Panc1 (cell line): ENCODE data around the gene SLC7A4. TPM values are rescaled to one million over a fixed set of nuclear protein-coding genes. Genes with fewer than 3 reads are reported as not detected.
A peak's percentile ranks its signal among the peaks of the same experiment; 100 is the strongest.

Source experiments
- ATAC-seq: fragments of 200-7000 bp; cut with Tn5 transposase; 2 replicates; pipeline ENCODE4 v1.9.1; 2020; ENCODE audit warnings: mild to moderate bottlenecking, moderate library complexity
- BruUV-seq: library from RNA; stranded (reverse); fragments of 400-500 nt; replicated peaks from 2 replicates; lab custom pipeline; 2021; lab: Mats Ljungman, UMichigan
- CTCF ChIA-PET: fragments of 300-600 bp; sonication (Branson Sonifier 250); formaldehyde crosslinking; loops from one replicate; lab custom pipeline; 2022; ENCODE audit warnings: antibody characterized with exemption; lab: Charles Lee
- POLR2A ChIA-PET: fragments of 300-600 bp; sonication (Branson Sonifier 250); formaldehyde crosslinking; loops from one replicate; lab custom pipeline; 2022; ENCODE audit warnings: antibody characterized with exemption; lab: Charles Lee
- DNase-seq: peaks from one replicate; pipeline ENCODE4 v3.0.0-alpha.2; 2010; ENCODE audit warnings: low read depth, low spot score
- H3K27ac ChIP-seq: 2 replicates; pipeline ENCODE4 v1.5.1; 2011; ENCODE audit warnings: mild to moderate bottlenecking, low read length, inconsistent platforms
- H3K27me3 ChIP-seq: fragments of 200-500 bp; sonication (Bioruptor generic); 2 replicates; pipeline ENCODE4 v1.6.0; 2014; ENCODE audit warnings: low read length, inconsistent platforms; ENCODE audit not compliant: control insufficient read depth, insufficient read depth
- H3K36me3 ChIP-seq: fragments of 200-500 bp; sonication (Bioruptor generic); 2 replicates; pipeline ENCODE4 v1.5.1; 2014; ENCODE audit warnings: inconsistent platforms, mild to moderate bottlenecking, low read length, moderate library complexity; ENCODE audit not compliant: control insufficient read depth, insufficient read depth
- H3K4me1 ChIP-seq: 2 replicates; pipeline ENCODE4 v1.5.1; 2011; ENCODE audit warnings: inconsistent platforms, mild to moderate bottlenecking, low read length, moderate library complexity; ENCODE audit not compliant: control insufficient read depth, insufficient read depth
- H3K4me3 ChIP-seq, 2 experiments: 2 replicates each; pipeline ENCODE4 v1.5.1; 2011 to 2012; ENCODE audit warnings: low read depth in 2 of 2, low read length in 2 of 2, mild to moderate bottlenecking in 2 of 2, inconsistent platforms in 1 of 2, moderate library complexity in 1 of 2
- H3K9me3 ChIP-seq: fragments of 200-500 bp; sonication (Bioruptor generic); 2 replicates; pipeline ENCODE4 v1.5.1; 2014; ENCODE audit warnings: low read depth, mild to moderate bottlenecking, inconsistent platforms, low read length, moderate library complexity; ENCODE audit not compliant: control insufficient read depth, insufficient read depth
- POLR2AphosphoS5 ChIP-seq: IDR thresholded peaks from 2 replicates; pipeline ENCODE4 v1.6.1; 2012; ENCODE audit warnings: mild to moderate bottlenecking, low read depth, low read length, moderate library complexity
- SIN3A ChIP-seq: IDR thresholded peaks from 2 replicates; pipeline ENCODE4 v1.6.1; 2012; ENCODE audit warnings: low read depth, mild to moderate bottlenecking, low read length, moderate library complexity, borderline replicate concordance; ENCODE audit not compliant: insufficient read depth
- TCF7L2 ChIP-seq: IDR thresholded peaks from 2 replicates; pipeline ENCODE4 v1.6.1; 2011; ENCODE audit warnings: mild to moderate bottlenecking, low read depth, low read length, inconsistent platforms
- in situ Hi-C: cut with HindIII; loops from 2 replicates; pipeline ENCODE4 v1.10.0; 2016; ENCODE audit warnings: low sequenced_read_pairs, low pct_unique_long_range_greater_than_20kb
- intact Hi-C: fragments of 100-400 bp; cut with micrococcal nuclease; formaldehyde crosslinking; loops from one replicate; pipeline ENCODE4 v1.10.0; 2022; ENCODE audit not compliant: unreplicated experiment
- total RNA-seq: library from RNA; stranded (reverse); gene quantifications from one replicate; pipeline ENCODE4 v1.2.1, GENCODE V29; 2021; ENCODE audit not compliant: unreplicated experiment
- TF ChIP-seq, protein P1 (sequence below), 2 experiments: IDR thresholded peaks; 2 replicates each; pipeline ENCODE4 v1.6.1; 2011 to 2012; ENCODE audit warnings: low read depth in 2 of 2, control low read depth in 1 of 2, low read length in 1 of 2, mild to moderate bottlenecking in 1 of 2, moderate library complexity in 1 of 2; ENCODE audit not compliant: insufficient read depth in 1 of 2
- TF ChIP-seq, protein P2 (sequence below): fragments of 450-650 bp; IDR thresholded peaks from 2 replicates; pipeline ENCODE4 v1.5.1; 2017; ENCODE audit warnings: mild to moderate bottlenecking

The SLC7A4 gene
- total RNA-seq, 1 experiment from 2014 or later = not detected

DNA sequence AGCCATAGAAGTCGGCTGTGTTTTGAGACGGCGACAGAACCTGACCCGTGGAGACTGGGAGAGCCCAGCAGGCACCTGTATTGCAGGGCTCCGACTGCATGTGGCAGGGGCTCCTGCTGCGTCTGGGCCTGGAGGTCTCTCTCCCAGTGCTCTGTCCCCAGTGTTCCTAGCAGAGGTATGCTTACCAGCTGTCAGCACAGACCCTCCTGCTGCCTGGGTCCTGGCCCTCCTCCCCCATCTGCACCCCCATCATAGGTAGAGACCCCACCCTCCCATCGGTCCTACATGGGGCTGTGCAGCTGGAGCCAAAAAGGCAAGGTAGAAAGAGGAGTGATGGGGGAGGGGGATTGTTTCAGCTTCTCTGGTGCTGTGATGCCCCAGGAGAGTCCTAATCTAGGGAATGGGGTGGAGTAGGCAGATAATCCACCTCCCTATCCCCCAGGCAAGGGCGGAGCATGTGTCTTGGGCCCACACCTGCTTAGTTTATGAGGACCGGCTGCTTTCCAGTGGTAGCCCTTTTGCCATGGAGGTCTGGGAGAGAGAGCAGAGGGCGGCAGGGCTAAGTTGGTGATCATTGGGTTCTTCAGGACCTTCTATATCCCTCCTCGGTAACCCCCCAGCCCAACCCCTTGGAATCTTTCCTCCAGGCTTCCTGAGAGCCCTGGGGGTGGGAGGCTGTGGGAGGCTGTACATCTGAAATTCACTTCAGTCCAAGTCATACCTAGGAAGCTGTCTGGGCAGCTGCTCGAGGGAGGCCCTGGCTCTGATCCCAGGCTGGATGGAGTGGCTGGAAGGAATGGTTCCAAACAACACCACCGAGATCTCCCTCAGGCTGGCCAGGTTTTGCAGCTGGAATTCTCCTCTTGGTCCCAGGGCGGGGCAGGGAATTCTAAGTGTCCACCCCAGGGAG, 5.3 kb downstream of the SLC7A4 start:
- POLR2A ChIA-PET = no interaction called here
- BruUV-seq = no TSS peak
- ATAC-seq = no peak
- Histone ChIP-seq H3K4me3 (no peak overlapping the region), H3K4me1 (no peaks in the 10 kb centered on the region), H3K36me3 (no peaks in the 10 kb centered on the region), H3K27me3 (no peaks in the 10 kb centered on the region), H3K9me3 (no peaks in the 10 kb centered on the region), H3K27ac (no peak overlapping the region)
- CTCF ChIA-PET = no interaction called here
- intact Hi-C loops (no loop called here), in situ Hi-C loops (no loop called here)
- DNase-seq = no peak
- no peak for TF ChIP-seq SIN3A
- no peak for TF ChIP-seq TCF7L2
- no peak for TF ChIP-seq POLR2AphosphoS5

- Histone ChIP-seq H3K36me3 (no peaks in the 10 kb centered on the region), H3K9me3 (no peaks in the 10 kb centered on the region), H3K27ac (no peak overlapping the region), H3K4me1 (no peaks in the 10 kb centered on the region), H3K27me3 (no peaks in the 10 kb centered on the region), H3K4me3 (no peak overlapping the region)
- no TSS peak for BruUV-seq
- TF ChIP-seq TCF7L2 = no peak
- TF ChIP-seq, protein P1, sequence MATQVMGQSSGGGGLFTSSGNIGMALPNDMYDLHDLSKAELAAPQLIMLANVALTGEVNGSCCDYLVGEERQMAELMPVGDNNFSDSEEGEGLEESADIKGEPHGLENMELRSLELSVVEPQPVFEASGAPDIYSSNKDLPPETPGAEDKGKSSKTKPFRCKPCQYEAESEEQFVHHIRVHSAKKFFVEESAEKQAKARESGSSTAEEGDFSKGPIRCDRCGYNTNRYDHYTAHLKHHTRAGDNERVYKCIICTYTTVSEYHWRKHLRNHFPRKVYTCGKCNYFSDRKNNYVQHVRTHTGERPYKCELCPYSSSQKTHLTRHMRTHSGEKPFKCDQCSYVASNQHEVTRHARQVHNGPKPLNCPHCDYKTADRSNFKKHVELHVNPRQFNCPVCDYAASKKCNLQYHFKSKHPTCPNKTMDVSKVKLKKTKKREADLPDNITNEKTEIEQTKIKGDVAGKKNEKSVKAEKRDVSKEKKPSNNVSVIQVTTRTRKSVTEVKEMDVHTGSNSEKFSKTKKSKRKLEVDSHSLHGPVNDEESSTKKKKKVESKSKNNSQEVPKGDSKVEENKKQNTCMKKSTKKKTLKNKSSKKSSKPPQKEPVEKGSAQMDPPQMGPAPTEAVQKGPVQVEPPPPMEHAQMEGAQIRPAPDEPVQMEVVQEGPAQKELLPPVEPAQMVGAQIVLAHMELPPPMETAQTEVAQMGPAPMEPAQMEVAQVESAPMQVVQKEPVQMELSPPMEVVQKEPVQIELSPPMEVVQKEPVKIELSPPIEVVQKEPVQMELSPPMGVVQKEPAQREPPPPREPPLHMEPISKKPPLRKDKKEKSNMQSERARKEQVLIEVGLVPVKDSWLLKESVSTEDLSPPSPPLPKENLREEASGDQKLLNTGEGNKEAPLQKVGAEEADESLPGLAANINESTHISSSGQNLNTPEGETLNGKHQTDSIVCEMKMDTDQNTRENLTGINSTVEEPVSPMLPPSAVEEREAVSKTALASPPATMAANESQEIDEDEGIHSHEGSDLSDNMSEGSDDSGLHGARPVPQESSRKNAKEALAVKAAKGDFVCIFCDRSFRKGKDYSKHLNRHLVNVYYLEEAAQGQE (IDR thresholded peaks at IDR 0.05; ENCODE audit: insufficient read depth in 1 of 2, low read depth in 2 of 2, low read length in 1 of 2) = no peak
- TF ChIP-seq, protein P2, sequence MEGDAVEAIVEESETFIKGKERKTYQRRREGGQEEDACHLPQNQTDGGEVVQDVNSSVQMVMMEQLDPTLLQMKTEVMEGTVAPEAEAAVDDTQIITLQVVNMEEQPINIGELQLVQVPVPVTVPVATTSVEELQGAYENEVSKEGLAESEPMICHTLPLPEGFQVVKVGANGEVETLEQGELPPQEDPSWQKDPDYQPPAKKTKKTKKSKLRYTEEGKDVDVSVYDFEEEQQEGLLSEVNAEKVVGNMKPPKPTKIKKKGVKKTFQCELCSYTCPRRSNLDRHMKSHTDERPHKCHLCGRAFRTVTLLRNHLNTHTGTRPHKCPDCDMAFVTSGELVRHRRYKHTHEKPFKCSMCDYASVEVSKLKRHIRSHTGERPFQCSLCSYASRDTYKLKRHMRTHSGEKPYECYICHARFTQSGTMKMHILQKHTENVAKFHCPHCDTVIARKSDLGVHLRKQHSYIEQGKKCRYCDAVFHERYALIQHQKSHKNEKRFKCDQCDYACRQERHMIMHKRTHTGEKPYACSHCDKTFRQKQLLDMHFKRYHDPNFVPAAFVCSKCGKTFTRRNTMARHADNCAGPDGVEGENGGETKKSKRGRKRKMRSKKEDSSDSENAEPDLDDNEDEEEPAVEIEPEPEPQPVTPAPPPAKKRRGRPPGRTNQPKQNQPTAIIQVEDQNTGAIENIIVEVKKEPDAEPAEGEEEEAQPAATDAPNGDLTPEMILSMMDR = no peak
- no peak for TF ChIP-seq SIN3A
- TF ChIP-seq POLR2AphosphoS5 = no peak
- ChIA-PET POLR2A (no interaction called here), CTCF (no interaction called here)
- in situ Hi-C loops = no loop called here
- no peak for DNase-seq
- intact Hi-C loops = no loop called here
- peak; percentile 47; the same call in 1 of the 2 replicates for ATAC-seq
These were observed 6.3 kb downstream of the SLC7A4 start for GRCh38 chr22:21025763-21026755.
